Right lung (tissue), 5 donors: Measurements from ENCODE around the gene ANAPC1. TPM values are rescaled to one million over a fixed set of nuclear protein-coding genes. Genes with fewer than 3 reads are reported as not detected.
"Not testable (repeated sequence)": the region's sequence is repeated elsewhere in the genome, so short reads cannot be mapped to it uniquely, and the experiment has no call there.

ENCODE experiments used
- DNase-seq, 2 donors: peaks; one replicate each; pipeline ENCODE4 v3.0.0-alpha.2; 2013
- polyA plus RNA-seq, 5 donors: library from polyadenylated mRNA; unstranded; fragments of 120-200 nt; gene quantifications; one replicate each; pipeline versions ENCODE4 v1.2.1 to v1.2.3, GENCODE V29; 2013; ENCODE audit warnings: inconsistent platforms in 1 of 5, low replicate concordance in 1 of 5; ENCODE audit not compliant: insufficient read length in 5 of 5, insufficient read depth in 1 of 5

Gene ANAPC1
- polyA plus RNA-seq, 5 donors, result 26.8 to 40.3 (median 37.2) TPM

DNA sequence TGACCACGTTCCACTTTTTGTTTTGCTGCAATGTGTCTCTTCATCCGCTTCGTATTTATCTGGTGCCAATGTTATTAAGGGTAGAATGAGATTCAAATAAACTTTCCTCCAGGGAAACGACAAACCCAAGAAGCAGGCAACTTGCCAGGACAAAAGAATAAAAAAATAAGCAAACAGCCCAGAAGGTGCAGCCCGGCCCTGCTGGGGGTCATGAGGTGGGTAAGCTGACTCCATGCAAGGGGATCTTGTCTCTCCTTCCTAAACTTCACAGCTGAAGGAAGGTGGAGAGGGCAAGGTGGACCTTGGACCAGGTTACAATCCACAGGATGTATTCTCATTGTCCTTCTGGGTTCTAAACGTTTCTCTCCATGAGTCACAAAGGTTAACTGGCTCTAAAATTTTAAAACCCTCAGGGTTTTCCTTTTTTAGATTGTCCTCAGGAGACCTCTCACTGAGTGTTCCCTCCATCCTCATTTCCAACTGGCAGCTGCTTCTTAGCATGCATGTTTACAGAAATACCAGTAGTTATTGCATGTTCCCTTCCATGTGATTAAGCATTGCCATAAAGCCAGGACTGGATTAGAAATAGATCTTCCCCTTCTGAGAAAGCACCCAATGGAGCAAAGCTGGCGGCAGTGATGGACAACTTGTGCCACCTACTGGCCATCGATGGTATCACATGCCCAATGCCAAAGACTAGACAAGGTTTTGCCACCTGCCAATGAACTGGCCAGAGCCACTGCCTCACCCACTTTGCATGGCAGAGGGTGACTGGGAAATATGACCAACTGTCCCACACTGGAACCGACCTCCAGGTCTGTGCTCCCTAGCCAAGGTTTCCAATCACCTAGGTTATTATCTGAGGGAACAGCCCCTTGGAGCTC lies 147.9 kb downstream of the ANAPC1 start:
- DNase-seq, result peak in 1 of 2 donors; percentile 53

DNA sequence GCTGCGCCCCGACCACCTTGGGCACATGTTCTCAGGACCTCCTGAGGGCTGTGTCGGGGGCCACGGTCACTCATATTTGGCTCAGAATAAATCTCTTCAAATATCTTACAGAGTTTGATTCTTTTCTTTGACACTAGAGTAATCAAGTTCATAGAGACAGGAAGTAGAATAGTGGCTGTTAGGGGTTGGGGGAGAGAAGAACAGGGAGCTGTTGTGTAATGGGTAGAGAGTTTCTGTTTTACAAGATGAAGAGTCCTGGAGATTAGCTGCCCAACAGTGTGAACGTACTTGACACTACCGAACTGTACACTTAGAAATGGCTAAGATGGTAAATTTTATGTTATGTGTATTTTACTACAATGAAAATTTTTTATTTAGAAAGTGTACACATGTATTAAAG lies 148.6 kb downstream of the ANAPC1 start:
- not testable (repeated sequence) for DNase-seq

- not testable (repeated sequence) for DNase-seq
Observed at GRCh38 chr2:111729812-111730458, 154.1 kb downstream of the ANAPC1 start.

DNA sequence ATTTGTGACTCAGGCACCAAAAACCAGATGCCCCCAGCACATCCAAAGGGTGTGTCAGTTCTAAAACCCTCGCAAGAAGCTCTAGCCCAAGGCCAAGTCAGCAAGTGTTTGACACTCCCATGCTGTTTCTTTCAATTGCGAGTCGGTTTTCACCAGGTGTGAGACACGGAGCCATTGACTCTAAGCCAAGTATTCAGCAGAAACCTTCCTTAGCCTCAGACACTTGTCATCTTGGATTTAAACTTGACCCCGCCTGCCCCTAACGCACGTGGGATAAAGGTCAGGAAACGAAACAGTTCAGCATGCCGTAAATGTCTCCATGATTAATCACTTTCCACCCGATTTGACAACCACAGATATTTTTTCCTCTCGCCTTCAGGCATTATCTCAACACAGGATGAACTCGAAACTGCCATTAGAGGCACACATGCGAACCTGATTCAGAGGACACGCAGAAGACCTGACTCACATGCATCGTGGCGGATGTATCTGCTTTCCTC lies 156.3 kb downstream of the ANAPC1 start:
- not testable (repeated sequence) for DNase-seq

- DNase-seq, result not testable (repeated sequence)
Observed at GRCh38 chr2:111725742-111726141, 158.3 kb downstream of the ANAPC1 start.

DNA sequence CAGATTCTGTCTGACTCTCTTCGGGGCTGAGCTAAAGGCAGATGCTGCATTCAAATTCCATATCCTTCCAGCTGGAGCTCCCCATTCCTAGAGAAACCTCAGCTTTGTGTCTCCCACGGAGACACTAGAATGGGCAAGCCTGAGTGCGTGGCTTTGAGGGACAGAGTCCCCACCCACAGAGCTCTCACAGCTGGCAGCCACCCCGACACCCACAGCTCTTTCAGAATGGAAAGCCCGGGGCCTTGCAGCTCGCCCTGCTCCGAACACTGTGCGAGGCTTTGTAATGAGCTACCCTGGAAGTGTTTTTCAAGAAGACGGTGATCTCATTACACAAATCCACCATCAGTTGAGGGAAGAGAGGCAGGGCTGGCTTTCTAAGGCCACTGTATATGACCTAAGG lies 164.4 kb downstream of the ANAPC1 start:
- not testable (repeated sequence) for DNase-seq

Other genes starting within 250 kb of the ANAPC1 start
- gene MERTK, start 14.4 kb upstream of the ANAPC1 start, polyA plus RNA-seq, result 10 to 100 TPM; 12.7 to 22.2 (median 17.6) TPM
- 10 to 100 TPM; 16.7 to 29.6 (median 25.8) TPM for gene TMEM87B, start 171.1 kb upstream of the ANAPC1 start, polyA plus RNA-seq